Epithelial cell of proximal tubule (primary cell): ENCODE measurements around the gene MRPL52. TPM values are rescaled to one million over a fixed set of nuclear protein-coding genes. Genes with fewer than 3 reads are reported as not detected.

Experiments
- DNase-seq: peaks from one replicate; pipeline ENCODE4 v3.0.0-alpha.2; 2011; ENCODE audit warnings: low read depth
- H3K4me3 ChIP-seq: 2 replicates; pipeline ENCODE4 v1.5.1; 2011; ENCODE audit warnings: low read depth, mild to moderate bottlenecking, low read length
- total RNA-seq: library from RNA; depleted of rRNA; stranded (reverse); fragments of >200 nt; gene quantifications from 2 replicates; pipeline ENCODE4 v1.2.3, GENCODE V29; 2015
- TF ChIP-seq, protein P1 (sequence below): conservative IDR thresholded peaks from 2 replicates; pipeline ENCODE4 v1.5.1; 2012; ENCODE audit warnings: low read depth, mild to moderate bottlenecking, low read length

MRPL52 gene
- total RNA-seq, 1 donor from 2014 or later: 224 TPM

- no peak for DNase-seq
- no peak overlapping the region for H3K4me3 ChIP-seq
- TF ChIP-seq, protein P1, sequence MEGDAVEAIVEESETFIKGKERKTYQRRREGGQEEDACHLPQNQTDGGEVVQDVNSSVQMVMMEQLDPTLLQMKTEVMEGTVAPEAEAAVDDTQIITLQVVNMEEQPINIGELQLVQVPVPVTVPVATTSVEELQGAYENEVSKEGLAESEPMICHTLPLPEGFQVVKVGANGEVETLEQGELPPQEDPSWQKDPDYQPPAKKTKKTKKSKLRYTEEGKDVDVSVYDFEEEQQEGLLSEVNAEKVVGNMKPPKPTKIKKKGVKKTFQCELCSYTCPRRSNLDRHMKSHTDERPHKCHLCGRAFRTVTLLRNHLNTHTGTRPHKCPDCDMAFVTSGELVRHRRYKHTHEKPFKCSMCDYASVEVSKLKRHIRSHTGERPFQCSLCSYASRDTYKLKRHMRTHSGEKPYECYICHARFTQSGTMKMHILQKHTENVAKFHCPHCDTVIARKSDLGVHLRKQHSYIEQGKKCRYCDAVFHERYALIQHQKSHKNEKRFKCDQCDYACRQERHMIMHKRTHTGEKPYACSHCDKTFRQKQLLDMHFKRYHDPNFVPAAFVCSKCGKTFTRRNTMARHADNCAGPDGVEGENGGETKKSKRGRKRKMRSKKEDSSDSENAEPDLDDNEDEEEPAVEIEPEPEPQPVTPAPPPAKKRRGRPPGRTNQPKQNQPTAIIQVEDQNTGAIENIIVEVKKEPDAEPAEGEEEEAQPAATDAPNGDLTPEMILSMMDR: no peak
These were observed 18.0 kb upstream of the MRPL52 start for GRCh38 chr14:22811722-22812121.

- no peak for DNase-seq
- TF ChIP-seq, protein P1: peak; percentile 44
- peak overlapping the region; percentile 25 for H3K4me3 ChIP-seq
These were observed 16.9 kb upstream of the MRPL52 start for GRCh38 chr14:22812744-22813143.

- no peak for DNase-seq
- TF ChIP-seq, protein P1: no peak
- peak overlapping the region; percentile 25 for H3K4me3 ChIP-seq
These were observed 16.5 kb upstream of the MRPL52 start for GRCh38 chr14:22813145-22813544.

DNA sequence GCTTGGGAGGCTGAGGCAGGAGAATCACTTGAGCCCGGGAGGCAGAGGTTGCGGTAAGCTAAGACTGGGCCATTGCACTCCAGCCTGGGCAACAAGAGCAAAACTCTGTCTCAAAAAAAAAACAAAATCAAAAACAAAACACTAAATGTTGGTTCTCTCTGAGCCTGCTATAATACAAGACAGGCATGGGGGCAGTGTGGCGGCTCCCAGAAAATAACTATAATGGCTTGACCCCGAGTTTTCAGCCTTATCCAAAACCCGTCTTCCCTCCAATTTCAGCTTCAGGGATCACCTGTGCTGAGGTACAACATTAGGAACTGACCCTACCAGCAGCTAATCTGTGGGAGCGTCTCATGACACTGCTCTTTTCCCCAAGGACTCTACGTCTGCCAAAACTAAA, 15.3 kb upstream of the MRPL52 start:
- TF ChIP-seq, protein P1: peak; percentile 2
- no peak for DNase-seq
- H3K4me3 ChIP-seq: peak overlapping the region; percentile 53

DNA sequence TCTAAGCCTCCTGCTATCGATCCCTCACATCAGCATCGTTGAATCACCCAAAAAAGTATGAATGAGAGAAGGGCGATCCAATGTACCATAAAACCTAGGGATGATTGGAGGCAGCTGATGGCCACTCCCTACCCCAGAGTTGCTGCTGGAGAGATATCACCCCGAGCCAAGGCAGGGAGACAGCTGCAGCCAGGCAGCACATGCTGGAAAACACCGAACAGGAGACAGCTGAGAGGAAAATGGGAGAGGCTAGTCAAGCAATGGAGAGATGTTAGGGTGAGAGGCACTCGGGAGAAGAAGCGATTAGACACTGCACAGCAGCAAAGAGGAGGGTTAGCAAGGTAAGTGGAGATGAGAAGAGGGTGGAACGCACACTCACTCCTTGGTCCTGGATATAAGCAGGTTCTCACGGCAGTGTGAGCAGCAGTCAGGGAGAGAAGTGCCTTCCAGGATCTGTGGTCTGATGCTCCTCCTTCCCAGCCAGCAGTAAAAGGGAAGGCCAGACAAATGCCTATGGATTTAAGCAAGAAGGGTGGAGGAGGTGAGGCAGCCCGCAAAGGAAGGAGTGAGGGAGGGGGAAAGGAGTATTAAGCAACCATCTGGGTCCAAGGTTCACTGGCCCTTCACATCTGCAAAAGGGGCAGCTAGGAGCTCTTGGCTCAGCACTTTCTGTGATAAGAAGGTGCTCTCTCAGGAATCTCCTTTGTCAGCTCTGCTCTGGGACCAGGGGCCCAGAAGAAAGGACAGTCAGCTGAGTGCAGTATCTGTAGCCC, 14.6 kb upstream of the MRPL52 start, which contains the start of gene SLC7A7:
SLC7A7 (minus strand) TSS at position 495 of the 773 bp plus-strand sequence. CDS start 2,037 bp downstream, outside the sequence.
- DNase-seq: no peak
- H3K4me3 ChIP-seq: peak within 1 kb of the TSS; percentile 53
- TF ChIP-seq, protein P1: no peak

DNA sequence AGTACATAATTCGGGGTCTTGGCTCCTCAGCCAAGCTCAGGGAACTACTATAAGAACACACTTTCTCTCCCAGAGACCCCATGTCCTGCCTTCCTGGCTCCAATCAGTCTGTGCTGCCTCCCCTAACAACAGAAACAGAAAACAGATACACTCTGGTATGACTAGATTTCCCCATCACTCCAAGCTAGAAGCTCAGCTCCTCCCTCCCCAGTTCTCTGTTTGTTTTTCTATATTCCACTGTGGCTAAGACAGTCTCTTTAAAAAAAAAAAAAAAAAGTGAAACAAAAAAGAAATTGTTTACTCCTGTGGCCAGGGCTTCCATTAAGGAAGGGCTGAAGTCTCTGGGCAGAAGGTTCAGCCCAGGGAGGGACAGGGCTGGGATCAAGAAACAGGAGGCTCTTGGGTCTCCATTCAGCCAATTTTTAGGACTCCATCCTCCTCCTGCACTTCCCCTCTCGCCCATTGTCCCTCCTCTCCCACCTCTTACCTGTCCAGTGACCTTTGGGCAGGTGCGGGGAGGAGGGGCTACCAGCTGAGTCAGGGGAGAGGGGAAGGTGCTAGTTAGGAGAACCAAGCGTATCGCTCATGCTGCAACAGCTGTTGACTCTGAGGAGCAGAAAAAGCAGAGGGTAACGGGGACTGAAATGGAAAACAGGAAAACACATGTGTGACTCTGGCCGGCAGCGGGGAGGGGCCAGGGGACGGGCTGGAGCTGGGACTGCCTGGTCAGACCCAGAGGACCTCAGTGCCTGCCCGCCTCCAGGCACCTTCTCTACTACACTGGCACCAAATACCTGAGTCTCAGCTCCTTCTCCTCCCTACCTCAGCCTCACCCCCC, 10.3 kb upstream of the MRPL52 start:
- no peak overlapping the region for H3K4me3 ChIP-seq
- TF ChIP-seq, protein P1: no peak

More for the DNA sequence above, 10.3 kb upstream of the MRPL52 start:
- no peak for DNase-seq
